ENCODE results near the gene DSG2.

- TF ChIP-seq TAF1 (IDR thresholded peaks at IDR 0.05; ENCODE audit: borderline replicate concordance, insufficient read depth, low read length) (no peak), POLR2AphosphoS5 (IDR thresholded peaks at IDR 0.05; ENCODE audit: low read depth, low read length) (no peak)
Observed at GRCh38 chr18:31482051-31482450, 15.9 kb upstream of the DSG2 start.
